HCT116 (cell line): ENCODE results near the gene TIGAR. TPM values are rescaled to one million over a fixed set of nuclear protein-coding genes. Genes with fewer than 3 reads are reported as not detected.

Experiments
- ATAC-seq: fragments of 200-7000 bp; cut with Tn5 transposase; 2 replicates; pipeline ENCODE4 v1.9.1; 2020; ENCODE audit warnings: mild to moderate bottlenecking, moderate library complexity
- BruUV-seq: library from RNA; stranded (reverse); fragments of 400-500 nt; replicated peaks from 2 replicates; lab custom pipeline; 2021; lab: Mats Ljungman, UMichigan
- CTCF ChIA-PET: fragments of 300-600 bp; sonication (Branson Sonifier 250); formaldehyde crosslinking; loops from one replicate; lab custom pipeline; 2021; ENCODE audit warnings: antibody characterized with exemption; lab: Charles Lee
- POLR2A ChIA-PET: fragments of 300-600, 350-600 bp; sonication (Branson Sonifier 250); formaldehyde crosslinking; loops from one replicate; lab custom pipeline; 2021; ENCODE audit warnings: antibody characterized with exemption; lab: Charles Lee
- RAD21 ChIA-PET, 2 experiments: fragments of 300-600 bp; sonication (Branson Sonifier 250); formaldehyde crosslinking; loops; one replicate each; lab custom pipeline; 2023; ENCODE audit warnings: low total read pairs in 2 of 2; ENCODE audit not compliant: uncharacterized antibody in 2 of 2, unreplicated experiment in 2 of 2, low non-redundant PET in 1 of 2; lab: Charles Lee
- DNase-seq: peaks from one replicate; pipeline ENCODE4 v3.0.0-alpha.2; 2010; ENCODE audit warnings: low read depth, low spot score
- H2AFZ ChIP-seq: fragments of 200-600 bp; shearing (Covaris generic), sonication (generic); 2 replicates; pipeline ENCODE4 v1.6.1; 2017; ENCODE audit warnings: low read depth, mixed run types, mixed read lengths, antibody characterized with exemption, low read length; ENCODE audit not compliant: poor library complexity, severe bottlenecking
- H3K27ac ChIP-seq: 2 replicates; pipeline ENCODE4 v1.5.1; 2012; ENCODE audit warnings: low read depth, low read length
- H3K27me3 ChIP-seq: fragments of 200-600 bp; sonication (generic); 2 replicates; pipeline ENCODE4 v1.6.1; 2016; ENCODE audit warnings: mixed run types, low read length, mixed read lengths; ENCODE audit not compliant: insufficient read depth
- H3K36me3 ChIP-seq, 2 experiments: fragments of 200-500 bp in 1 of 2; fragments of 200-600 bp in 1 of 2; sonication (Bioruptor generic) in 1 of 2; sonication (generic) in 1 of 2; 2 replicates each; pipeline versions ENCODE4 v1.5.1 to v1.6.1; 2014 to 2016; ENCODE audit warnings: low read length in 2 of 2, inconsistent platforms in 1 of 2, mixed read lengths in 1 of 2, mixed run types in 1 of 2; ENCODE audit not compliant: insufficient read depth in 2 of 2, control insufficient read depth in 1 of 2
- H3K4me1 ChIP-seq, 2 experiments: fragments of 200-600 bp in 1 of 2; sonication (generic) in 1 of 2; 2 replicates each; pipeline versions ENCODE4 v1.5.1 to v1.6.1; 2012 to 2017; ENCODE audit warnings: low read length in 2 of 2, inconsistent platforms in 1 of 2, mild to moderate bottlenecking in 1 of 2, mixed read lengths in 1 of 2, mixed run types in 1 of 2, moderate library complexity in 1 of 2; ENCODE audit not compliant: insufficient read depth in 2 of 2, control insufficient read depth in 1 of 2
- H3K4me2 ChIP-seq: fragments of 200-600 bp; sonication (generic); 2 replicates; pipeline ENCODE4 v1.6.1; 2017; ENCODE audit warnings: mixed run types, low read length, mixed read lengths
- H3K4me3 ChIP-seq, 2 experiments: fragments of 200-600 bp in 1 of 2; sonication (generic) in 1 of 2; replicated peaks in 1 of 2; 2 replicates each; pipeline ENCODE4 v1.5.1; 2011 to 2016; ENCODE audit warnings: low read length in 2 of 2, control low read depth in 1 of 2, low read depth in 1 of 2, mild to moderate bottlenecking in 1 of 2, mixed read lengths in 1 of 2, mixed run types in 1 of 2
- H3K79me2 ChIP-seq: fragments of 200-600 bp; sonication (generic); 2 replicates; pipeline ENCODE4 v1.6.1; 2017; ENCODE audit warnings: mild to moderate bottlenecking, mixed run types, low read length, moderate library complexity, mixed read lengths; ENCODE audit not compliant: insufficient read depth
- H3K9ac ChIP-seq: fragments of 200-600 bp; sonication (generic); 2 replicates; pipeline ENCODE4 v1.6.1; 2016; ENCODE audit warnings: low read length, mixed read lengths
- H3K9me2 ChIP-seq: fragments of 200-600 bp; sonication (generic), shearing (Covaris generic); 2 replicates; pipeline ENCODE4 v1.6.1; 2017; ENCODE audit warnings: mixed run types, mild to moderate bottlenecking, moderate library complexity; ENCODE audit not compliant: insufficient read depth
- H3K9me3 ChIP-seq, 2 experiments: fragments of 200-500 bp in 1 of 2; fragments of 200-600 bp in 1 of 2; sonication (Bioruptor generic) in 1 of 2; sonication (generic) in 1 of 2; 2 replicates each; pipeline ENCODE4 v1.6.1; 2014 to 2017; ENCODE audit warnings: low read length in 2 of 2, mixed read lengths in 2 of 2, inconsistent platforms in 1 of 2, low read depth in 1 of 2, mild to moderate bottlenecking in 1 of 2, mixed run types in 1 of 2, moderate library complexity in 1 of 2; ENCODE audit not compliant: control insufficient read depth in 1 of 2, insufficient read depth in 1 of 2
- H4K20me1 ChIP-seq: fragments of 200-600 bp; sonication (generic), shearing (Covaris generic); 2 replicates; pipeline ENCODE4 v1.6.1; 2017; ENCODE audit warnings: mixed run types, mild to moderate bottlenecking, moderate library complexity; ENCODE audit not compliant: insufficient read depth
- CEBPB ChIP-seq: IDR thresholded peaks from 2 replicates; pipeline ENCODE4 v1.6.1; 2012; ENCODE audit warnings: low read depth
- CTCF ChIP-seq, 3 experiments: fragments of 200-600 bp in 1 of 3; sonication (generic) in 1 of 3; IDR thresholded peaks in 2 of 3; conservative IDR thresholded peaks in 1 of 3; 2 replicates each; pipeline ENCODE4 v1.5.1; 2012 to 2017; ENCODE audit warnings: low read depth in 2 of 3, low read length in 2 of 3, antibody characterized with exemption in 1 of 3, borderline replicate concordance in 1 of 3, control low read depth in 1 of 3, mild to moderate bottlenecking in 1 of 3, mixed read lengths in 1 of 3, mixed run types in 1 of 3, moderate library complexity in 1 of 3; ENCODE audit not compliant: insufficient read depth in 1 of 3
- EGR1 ChIP-seq: IDR thresholded peaks from 2 replicates; pipeline ENCODE4 v1.6.1; 2012; ENCODE audit warnings: low read depth
- ELF1 ChIP-seq: IDR thresholded peaks from 2 replicates; pipeline ENCODE4 v1.6.1; 2012; ENCODE audit warnings: low read depth, borderline replicate concordance
- POLR2AphosphoS5 ChIP-seq: IDR thresholded peaks from 2 replicates; pipeline ENCODE4 v1.6.1; 2011; ENCODE audit warnings: mild to moderate bottlenecking, low read depth, low read length, moderate library complexity
- REST ChIP-seq: IDR thresholded peaks from 2 replicates; pipeline ENCODE4 v1.6.1; 2012; ENCODE audit warnings: low read depth
- SRF ChIP-seq: IDR thresholded peaks from 2 replicates; pipeline ENCODE4 v1.6.1; 2012; ENCODE audit warnings: low read depth
- TCF7L2 ChIP-seq: IDR thresholded peaks from 2 replicates; pipeline ENCODE4 v1.7.0; 2011; ENCODE audit warnings: borderline replicate concordance, inconsistent platforms; ENCODE audit not compliant: insufficient read depth, insufficient read length; ENCODE audit errors: extremely low read depth
- intact Hi-C: fragments of 100-400 bp; cut with micrococcal nuclease; formaldehyde crosslinking; loops from 2 replicates; pipeline ENCODE4 v1.10.0; 2022
- total RNA-seq: library from RNA; stranded (reverse); gene quantifications from one replicate; pipeline ENCODE4 v1.2.1, GENCODE V29; 2021; ENCODE audit not compliant: unreplicated experiment

The TIGAR gene
- total RNA-seq, 1 experiment from 2014 or later = 13.7 TPM

GRCh38 chr12:4356041-4356327, 35.0 kb downstream of the TIGAR start (continued):
- no peak for TF ChIP-seq EGR1
- TF ChIP-seq SRF = no peak
- TF ChIP-seq POLR2AphosphoS5 = no peak
- no peak for TF ChIP-seq CEBPB
- no peak for TF ChIP-seq ELF1
- no peak for TF ChIP-seq TCF7L2
- TF ChIP-seq CTCF (IDR thresholded peaks at IDR 0.05 in 2 of 3, conservative IDR thresholded peaks at IDR 0.05 in 1 of 3; ENCODE audit: borderline replicate concordance in 1 of 3, insufficient read depth in 1 of 3, low read depth in 2 of 3, low read length in 2 of 3) = peak in 2 of 3 experiments; percentile 73 to 74; a peak in 4 of 6 replicates

GRCh38 chr12:4366090-4366489, 45.1 kb downstream of the TIGAR start:
- Histone ChIP-seq H3K27ac (no peak overlapping the region), H3K27me3 (peaks cover 34% of the 10 kb centered on the region), H3K4me1 (no peaks in the 10 kb centered on the region), H4K20me1 (no peaks in the 10 kb centered on the region; the same call in 1 of the 2 replicates), H3K9me2 (no peaks in the 10 kb centered on the region), H3K9ac (no peak overlapping the region), H3K9me3 (no peaks in the 10 kb centered on the region), H3K36me3 (no peaks in the 10 kb centered on the region), H2AFZ (no peak overlapping the region), H3K79me2 (no peaks in the 10 kb centered on the region), H3K4me2 (no peak overlapping the region), H3K4me3 (no peak overlapping the region)
- no TSS peak for BruUV-seq
- TF ChIP-seq CTCF (IDR thresholded peaks at IDR 0.05 in 2 of 3, conservative IDR thresholded peaks at IDR 0.05 in 1 of 3; ENCODE audit: borderline replicate concordance in 1 of 3, insufficient read depth in 1 of 3, low read depth in 2 of 3, low read length in 2 of 3) = peak in 1 of 3 experiments; percentile 14; a peak in 1 of 6 replicates
- no peak for TF ChIP-seq REST
- ATAC-seq = peak; percentile 60
- ChIA-PET CTCF (no interaction called here), RAD21 (no interaction called here), POLR2A (no interaction called here)
- intact Hi-C loops = no loop called here
- no peak for DNase-seq
